CD14-positive monocyte (primary cell): ENCODE data around the gene RECQL5. TPM values are rescaled to one million over a fixed set of nuclear protein-coding genes. Genes with fewer than 3 reads are reported as not detected.

ENCODE experiments used
- DNase-seq, 3 donors: peaks; one replicate each; pipeline ENCODE4 v3.0.0-alpha.2; 2011 to 2022
- H2AFZ ChIP-seq: 2 replicates; pipeline ENCODE4 v1.6.0; 2012; ENCODE audit warnings: mild to moderate bottlenecking, low read depth, low read length, inconsistent platforms; ENCODE audit not compliant: insufficient read depth, poor library complexity, severe bottlenecking
- H3K27ac ChIP-seq, 2 donors: 1 replicate in 1 of 2; 2 replicates in 1 of 2; pipeline ENCODE4 v1.5.1; 2012 to 2013; ENCODE audit warnings: low read length in 2 of 2, control low read depth in 1 of 2, inconsistent platforms in 1 of 2, low read depth in 1 of 2, mild to moderate bottlenecking in 1 of 2
- H3K27me3 ChIP-seq, 2 donors: one replicate each; pipeline versions ENCODE4 v1.6.0 to v1.6.1; 2011 to 2013; ENCODE audit warnings: low read length in 2 of 2; ENCODE audit not compliant: control insufficient read depth in 2 of 2, insufficient read depth in 2 of 2
- H3K36me3 ChIP-seq, 2 donors: replicated peaks in 1 of 2; 1 replicate in 1 of 2; 2 replicates in 1 of 2; pipeline versions ENCODE4 v1.5.1 to v1.6.1; 2012 to 2013; ENCODE audit warnings: low read length in 2 of 2, control low read depth in 1 of 2, inconsistent platforms in 1 of 2, mild to moderate bottlenecking in 1 of 2; ENCODE audit not compliant: insufficient read depth in 2 of 2, control insufficient read depth in 1 of 2
- H3K4me1 ChIP-seq, 2 donors: 1 replicate in 1 of 2; 2 replicates in 1 of 2; pipeline versions ENCODE4 v1.5.1 to v1.6.1; 2012 to 2013; ENCODE audit warnings: low read length in 2 of 2, control low read depth in 1 of 2, inconsistent platforms in 1 of 2, mild to moderate bottlenecking in 1 of 2, moderate library complexity in 1 of 2; ENCODE audit not compliant: insufficient read depth in 2 of 2, control insufficient read depth in 1 of 2
- H3K4me2 ChIP-seq: replicated peaks from 2 replicates; pipeline ENCODE3; 2012; ENCODE audit warnings: low read length, moderate library complexity, mild to moderate bottlenecking; ENCODE audit not compliant: poor library complexity, severe bottlenecking; ENCODE audit errors: extremely low read depth
- H3K4me3 ChIP-seq, 3 experiments: fragments of 200-600 bp in 1 of 3; sonication (generic) in 1 of 3; replicated peaks in 1 of 3; 1 replicate in 2 of 3; 2 replicates in 1 of 3; pipeline ENCODE4 v1.5.1; 2011 to 2013; ENCODE audit warnings: low read length in 3 of 3, mild to moderate bottlenecking in 3 of 3, control low read depth in 2 of 3, low read depth in 2 of 3, inconsistent platforms in 1 of 3, moderate library complexity in 1 of 3
- H3K79me2 ChIP-seq: 2 replicates; pipeline ENCODE4 v1.6.0; 2012; ENCODE audit warnings: mild to moderate bottlenecking, control low read depth, inconsistent platforms, low read length, moderate library complexity; ENCODE audit not compliant: insufficient read depth
- H3K9ac ChIP-seq: 2 replicates; pipeline ENCODE4 v1.6.0; 2017; ENCODE audit warnings: low read length, mild to moderate bottlenecking; ENCODE audit not compliant: insufficient read depth, poor library complexity, severe bottlenecking
- H3K9me3 ChIP-seq, 2 donors: replicated peaks in 1 of 2; 1 replicate in 1 of 2; 2 replicates in 1 of 2; pipeline versions ENCODE4 v1.5.1 to v1.6.1; 2012 to 2013; ENCODE audit warnings: low read length in 2 of 2, control low read depth in 1 of 2; ENCODE audit not compliant: control insufficient read depth in 1 of 2, insufficient read depth in 1 of 2
- H4K20me1 ChIP-seq: 2 replicates; pipeline ENCODE4 v1.6.0; 2012; ENCODE audit warnings: mild to moderate bottlenecking, low read length, control low read depth, moderate library complexity; ENCODE audit not compliant: insufficient read depth
- H3K27ac Mint-ChIP-seq, 7 donors: one replicate each; pipeline ENCODE4 v1.8.0; 2020; ENCODE audit warnings: mild to moderate bottlenecking in 7 of 7, mixed read lengths in 7 of 7, moderate library complexity in 6 of 7, inconsistent platforms in 2 of 7
- H3K27me3 Mint-ChIP-seq, 3 donors: one replicate each; pipeline ENCODE4 v1.8.0; 2021 to 2022; ENCODE audit warnings: low read depth in 3 of 3, mild to moderate bottlenecking in 3 of 3, mixed read lengths in 3 of 3, moderate library complexity in 3 of 3, inconsistent platforms in 1 of 3
- H3K36me3 Mint-ChIP-seq, 2 donors: one replicate each; pipeline ENCODE4 v1.8.0; 2020; ENCODE audit warnings: mixed read lengths in 2 of 2, inconsistent platforms in 1 of 2, mild to moderate bottlenecking in 1 of 2
- H3K4me1 Mint-ChIP-seq: one replicate; pipeline ENCODE4 v1.8.0; 2020; ENCODE audit warnings: mild to moderate bottlenecking, mixed read lengths
- H3K4me3 Mint-ChIP-seq, 2 donors: one replicate each; pipeline ENCODE4 v1.8.0; 2020; ENCODE audit warnings: mild to moderate bottlenecking in 2 of 2, mixed read lengths in 2 of 2, moderate library complexity in 1 of 2
- H3K9me3 Mint-ChIP-seq, 7 donors: one replicate each; pipeline ENCODE4 v1.8.0; 2020 to 2022; ENCODE audit warnings: mixed read lengths in 7 of 7, mild to moderate bottlenecking in 6 of 7, moderate library complexity in 6 of 7, inconsistent platforms in 2 of 7
- CTCF ChIP-seq: fragments of 200-600 bp; IDR thresholded peaks from one replicate; pipeline ENCODE4 v1.8.0; 2022; ENCODE audit warnings: antibody characterized with exemption, mild to moderate bottlenecking
- WGBS: methylation state at CpG from one replicate; pipeline ENCODE4 v1.1.5; 2013; ENCODE audit warnings: missing lambda C conversion rate; ENCODE audit not compliant: insufficient coverage; 5-methylcytosine and 5-hydroxymethylcytosine counted together
- intact Hi-C, 2 donors: fragments of 100-400 bp; cut with micrococcal nuclease; formaldehyde crosslinking; loops; one replicate each; pipeline versions ENCODE4 v1.15.0 to v1.15.1; 2023
- polyA plus RNA-seq, 3 donors: library from polyadenylated mRNA; depleted of rRNA in 1 of 3; unstranded in 2 of 3; stranded (reverse) in 1 of 3; fragments of 300-500 nt in 2 of 3; fragments of >200 nt in 1 of 3; fragmentation: Illumina TruSeq in 2 of 3; gene quantifications; 1 replicate in 2 of 3; 2 replicates in 1 of 3; pipeline ENCODE4 v1.2.3, GENCODE V29; 2012 to 2021

The RECQL5 gene
- polyA plus RNA-seq, 3 donors, result 3.1 to 27.7 (median 4.4) TPM

DNA sequence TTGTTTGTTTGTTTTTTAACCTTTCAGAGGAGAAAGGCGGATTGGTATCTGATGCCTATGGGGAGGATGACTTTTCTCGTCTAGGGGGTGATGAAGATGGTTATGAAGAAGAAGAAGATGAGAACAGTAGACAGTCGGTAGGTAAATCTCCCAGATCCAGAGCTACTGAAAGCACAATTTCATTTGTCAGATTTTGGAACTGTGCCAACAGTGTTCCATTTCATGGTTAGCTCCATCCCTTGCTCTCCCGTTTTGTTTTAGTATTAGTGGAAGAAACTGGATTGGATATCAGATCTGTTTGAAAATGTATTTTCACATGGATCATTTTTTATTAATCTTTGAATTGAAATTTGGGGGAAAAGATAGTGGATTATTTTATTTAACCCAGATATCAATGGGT is 1.5 kb upstream of the RECQL5 start:
- peak overlapping the region; percentile 86 for H3K4me2 ChIP-seq
- intact Hi-C loops, result loop anchor here (10.0 kb wide), 2 partner anchors 176 to 794 kb away; partner anchors contain the start of genes FDXR (in 1 of the 2) and UNC13D (in 1 of the 2)
- WGBS, result 100% methylated on average over 1 of the region's 4 CpGs
- DNase-seq, result no peak
- H3K27ac Mint-ChIP-seq, result peak overlapping the region in 1 of 7 donors; percentile 40
- no peak overlapping the region for H3K4me3 Mint-ChIP-seq
- no peaks in the 10 kb centered on the region for H3K9me3 ChIP-seq
- no peak overlapping the region for H2AFZ ChIP-seq
- TF ChIP-seq CTCF, result no peak
- peaks cover 0 to 2% (median 1%) of the 10 kb centered on the region in 3 donors for H3K27me3 Mint-ChIP-seq
- H3K4me1 ChIP-seq, result peaks cover 17 to 22% of the 10 kb centered on the region in 2 donors
- H3K9ac ChIP-seq, result no peak overlapping the region
- H3K9me3 Mint-ChIP-seq, result no peaks in the 10 kb centered on the region
- H3K36me3 Mint-ChIP-seq, result peaks cover 49 to 59% of the 10 kb centered on the region in 2 donors
- peak overlapping the region in 1 of 2 donors; percentile 99 for H3K27ac ChIP-seq
- H3K4me3 ChIP-seq, result peak overlapping the region in 1 of 3 experiments; percentile 89
- peaks cover 62% of the 10 kb centered on the region for H3K79me2 ChIP-seq
- no peaks in the 10 kb centered on the region for H3K27me3 ChIP-seq
- peaks cover 12% of the 10 kb centered on the region for H3K4me1 Mint-ChIP-seq
- H3K36me3 ChIP-seq, result peaks cover 41 to 54% of the 10 kb centered on the region in 2 donors
- H4K20me1 ChIP-seq, result peaks cover 16% of the 10 kb centered on the region

DNA sequence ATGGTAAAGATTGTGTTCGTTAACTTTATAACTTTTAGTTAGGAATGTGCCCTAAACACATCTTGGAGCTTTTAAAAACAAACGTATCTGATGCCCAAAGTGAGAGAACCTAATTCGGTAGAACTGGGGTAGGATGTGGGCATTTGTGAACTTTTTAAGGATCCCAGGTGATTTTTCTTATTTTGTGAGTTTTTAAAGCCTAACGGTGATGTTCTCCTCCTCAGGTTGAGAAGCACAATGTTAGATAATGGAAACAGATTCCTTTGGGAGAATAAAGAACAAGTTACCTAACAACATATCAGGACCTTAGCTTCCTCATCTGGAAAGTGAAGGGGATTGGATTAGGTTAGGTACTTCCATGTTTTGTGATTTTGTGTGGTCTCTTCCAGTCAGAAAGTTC is 871 bp upstream of the RECQL5 start:
- peaks cover 12% of the 10 kb centered on the region for H3K4me1 Mint-ChIP-seq
- no peak overlapping the region for H3K27ac Mint-ChIP-seq
- WGBS, result 0% methylated on average over 2 of the region's 4 CpGs
- Histone ChIP-seq H3K9ac (peak overlapping the region; percentile 97), H4K20me1 (peaks cover 16% of the 10 kb centered on the region), H3K27me3 (no peaks in the 10 kb centered on the region), H2AFZ (peak overlapping the region; percentile 82), H3K9me3 (no peaks in the 10 kb centered on the region), H3K4me2 (peak overlapping the region; percentile 86), H3K79me2 (peaks cover 62% of the 10 kb centered on the region), H3K27ac (peak overlapping the region; percentile 84 to 99), H3K36me3 (peaks cover 36 to 49% of the 10 kb centered on the region in 2 donors), H3K4me1 (peaks cover 17 to 22% of the 10 kb centered on the region in 2 donors), H3K4me3 (peak overlapping the region; percentile 89 to 97 (median 92))
- no peak for DNase-seq
- no peaks in the 10 kb centered on the region for H3K9me3 Mint-ChIP-seq
- H3K27me3 Mint-ChIP-seq, result peaks cover 0 to 2% (median 0%) of the 10 kb centered on the region in 3 donors
- peaks cover 42 to 53% of the 10 kb centered on the region in 2 donors for H3K36me3 Mint-ChIP-seq
- H3K4me3 Mint-ChIP-seq, result no peak overlapping the region
- no peak for TF ChIP-seq CTCF
- intact Hi-C loops, result loop anchor here (10.0 kb wide), 2 partner anchors 177 to 793 kb away; partner anchors contain the start of genes FDXR (in 1 of the 2) and UNC13D (in 1 of the 2)
